ENCODE results near the gene TEX11.
"Not testable (repeated sequence)": the region's sequence is repeated elsewhere in the genome, so short reads cannot be mapped to it uniquely, and the experiment has no call there.

TEX11 gene

GRCh38 chrX:70569922-70570576, 338.5 kb downstream of the TEX11 start:
- H3K23ac ChIP-seq (ENCODE audit: low read length in 2 of 2); H4K91ac ChIP-seq (ENCODE audit: low read length); H3K27ac ChIP-seq (ENCODE audit: low read length, poor library complexity, severe bottlenecking); H4K8ac ChIP-seq (ENCODE audit: low read length); H3K18ac ChIP-seq (ENCODE audit: low read depth in 1 of 2, low read length in 2 of 2); DNase-seq; H3K9ac ChIP-seq (ENCODE audit: low read length); H2BK5ac ChIP-seq (ENCODE audit: low read depth, low read length, poor library complexity, severe bottlenecking); H2BK12ac ChIP-seq (ENCODE audit: low read length in 2 of 2); H3K36me3 ChIP-seq (ENCODE audit: control insufficient read depth in 1 of 2, insufficient read depth in 2 of 2, low read depth in 1 of 2, low read length in 2 of 2); H3K79me1 ChIP-seq (replicated peaks; ENCODE audit: low read length, poor library complexity, severe bottlenecking); H3K4me1 ChIP-seq (ENCODE audit: control insufficient read depth, insufficient read depth, low read depth, low read length); H3K4ac ChIP-seq (ENCODE audit: low read depth in 1 of 2, low read length in 2 of 2); H2BK120ac ChIP-seq (ENCODE audit: low read depth, low read length); H3K4me3 ChIP-seq (ENCODE audit: insufficient read depth in 1 of 2, low read depth in 1 of 2, low read length in 2 of 2); H2BK15ac ChIP-seq (ENCODE audit: low read depth, poor library complexity, severe bottlenecking); H3K27me3 ChIP-seq (ENCODE audit: control insufficient read depth in 1 of 2, insufficient read depth in 1 of 2, low read length in 2 of 2); H2AFZ ChIP-seq (ENCODE audit: low read depth, low read length); H2AK5ac ChIP-seq (ENCODE audit: low read length, severe bottlenecking); H3K14ac ChIP-seq (ENCODE audit: low read length in 2 of 2); H3K4me2 ChIP-seq (ENCODE audit: low read length, poor library complexity, severe bottlenecking): not testable (repeated sequence)
- peaks cover 10% of the 10 kb centered on the region for H3K9me3 ChIP-seq (ENCODE audit: control insufficient read depth, low read length)
- 88% methylated on average over 16 of the region's 21 CpGs for WGBS

- no peak overlapping the region for H3K23ac ChIP-seq (ENCODE audit: low read length in 2 of 2)
- H3K36me3 ChIP-seq (ENCODE audit: control insufficient read depth in 1 of 2, insufficient read depth in 2 of 2, low read depth in 1 of 2, low read length in 2 of 2) = no peaks in the 10 kb centered on the region
- H3K27me3 ChIP-seq (ENCODE audit: control insufficient read depth in 1 of 2, insufficient read depth in 1 of 2, low read length in 2 of 2) = peaks cover 0 to 16% of the 10 kb centered on the region in 2 experiments
Measured at GRCh38 chrX:70554948-70555347, 353.6 kb downstream of the TEX11 start.

DNA sequence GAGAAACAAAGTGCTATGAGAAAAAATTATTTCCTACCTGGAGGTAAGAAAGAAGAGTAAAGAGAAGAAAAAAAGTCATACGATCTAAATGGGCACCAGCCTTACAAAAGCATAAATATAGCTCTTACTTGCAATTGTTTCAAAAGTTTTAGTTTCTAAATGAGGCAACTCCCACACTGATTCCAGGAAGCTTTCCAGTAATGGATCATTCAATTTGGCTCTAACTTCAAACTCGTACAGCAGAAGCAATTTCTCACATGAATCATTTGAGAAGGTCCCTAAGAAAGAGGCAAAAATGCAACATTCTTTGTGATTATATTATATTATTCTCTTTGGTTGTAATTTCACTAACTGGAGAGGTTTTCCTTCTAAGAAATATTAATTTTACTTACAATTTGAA, 354.0 kb downstream of the TEX11 start:
- no peak overlapping the region for H2BK12ac ChIP-seq (ENCODE audit: low read length in 2 of 2)
- no CpG with 5 or more reads among the region's 2 CpGs for WGBS
- no peak overlapping the region for H3K4me2 ChIP-seq (ENCODE audit: low read length, poor library complexity, severe bottlenecking)
- peaks cover 0 to 18% of the 10 kb centered on the region in 2 experiments for H3K27me3 ChIP-seq (ENCODE audit: control insufficient read depth in 1 of 2, insufficient read depth in 1 of 2, low read length in 2 of 2)
- no peak overlapping the region for H2BK5ac ChIP-seq (ENCODE audit: low read depth, low read length, poor library complexity, severe bottlenecking)
- H3K36me3 ChIP-seq (ENCODE audit: control insufficient read depth in 1 of 2, insufficient read depth in 2 of 2, low read depth in 1 of 2, low read length in 2 of 2) = no peaks in the 10 kb centered on the region
- H3K14ac ChIP-seq (ENCODE audit: low read length in 2 of 2) = no peak overlapping the region
- no peak for DNase-seq
- H2BK15ac ChIP-seq (ENCODE audit: low read depth, poor library complexity, severe bottlenecking) = no peak overlapping the region
- no peaks in the 10 kb centered on the region for H3K4me1 ChIP-seq (ENCODE audit: control insufficient read depth, insufficient read depth, low read depth, low read length)
- H3K79me1 ChIP-seq (replicated peaks; ENCODE audit: low read length, poor library complexity, severe bottlenecking) = no peaks in the 10 kb centered on the region
- H3K27ac ChIP-seq (ENCODE audit: low read length, poor library complexity, severe bottlenecking) = no peak overlapping the region
- H3K9ac ChIP-seq (ENCODE audit: low read length) = no peak overlapping the region
- H4K8ac ChIP-seq (ENCODE audit: low read length) = no peak overlapping the region
- H2AFZ ChIP-seq (ENCODE audit: low read depth, low read length) = no peak overlapping the region
- peak overlapping the region in 1 of 2 experiments; percentile 17 for H3K4me3 ChIP-seq (ENCODE audit: insufficient read depth in 1 of 2, low read depth in 1 of 2, low read length in 2 of 2)
- H4K91ac ChIP-seq (ENCODE audit: low read length) = no peak overlapping the region
- no peak overlapping the region for H3K4ac ChIP-seq (ENCODE audit: low read depth in 1 of 2, low read length in 2 of 2)
- no peak overlapping the region for H2BK120ac ChIP-seq (ENCODE audit: low read depth, low read length)
- H3K9me3 ChIP-seq (ENCODE audit: control insufficient read depth, low read length) = peaks cover 15% of the 10 kb centered on the region
- H2AK5ac ChIP-seq (ENCODE audit: low read length, severe bottlenecking) = no peak overlapping the region
- H3K23ac ChIP-seq (ENCODE audit: low read length in 2 of 2) = no peak overlapping the region
- H3K18ac ChIP-seq (ENCODE audit: low read depth in 1 of 2, low read length in 2 of 2) = no peak overlapping the region

More at GRCh38 chrX:70554948-70555347, 353.6 kb downstream of the TEX11 start:
- no peak overlapping the region for H3K27ac ChIP-seq (ENCODE audit: low read length, poor library complexity, severe bottlenecking)
- no peak overlapping the region for H3K4ac ChIP-seq (ENCODE audit: low read depth in 1 of 2, low read length in 2 of 2)
- no peak overlapping the region for H2BK15ac ChIP-seq (ENCODE audit: low read depth, poor library complexity, severe bottlenecking)
- H3K9ac ChIP-seq (ENCODE audit: low read length) = no peak overlapping the region
- no peak overlapping the region for H2AK5ac ChIP-seq (ENCODE audit: low read length, severe bottlenecking)
- H3K9me3 ChIP-seq (ENCODE audit: control insufficient read depth, low read length) = peaks cover 19% of the 10 kb centered on the region
- H3K4me1 ChIP-seq (ENCODE audit: control insufficient read depth, insufficient read depth, low read depth, low read length) = no peaks in the 10 kb centered on the region
- no peak overlapping the region for H4K8ac ChIP-seq (ENCODE audit: low read length)
- H4K91ac ChIP-seq (ENCODE audit: low read length) = no peak overlapping the region
- H2AFZ ChIP-seq (ENCODE audit: low read depth, low read length) = no peak overlapping the region
- no peaks in the 10 kb centered on the region for H3K79me1 ChIP-seq (replicated peaks; ENCODE audit: low read length, poor library complexity, severe bottlenecking)
- WGBS = 89% methylated on average over 3 of the region's 5 CpGs
- no peak overlapping the region for H2BK5ac ChIP-seq (ENCODE audit: low read depth, low read length, poor library complexity, severe bottlenecking)
- H2BK120ac ChIP-seq (ENCODE audit: low read depth, low read length) = no peak overlapping the region
- DNase-seq = no peak
- H2BK12ac ChIP-seq (ENCODE audit: low read length in 2 of 2) = no peak overlapping the region
- H3K4me3 ChIP-seq (ENCODE audit: insufficient read depth in 1 of 2, low read depth in 1 of 2, low read length in 2 of 2) = no peak overlapping the region
- H3K14ac ChIP-seq (ENCODE audit: low read length in 2 of 2) = no peak overlapping the region
- no peak overlapping the region for H3K18ac ChIP-seq (ENCODE audit: low read depth in 1 of 2, low read length in 2 of 2)
- no peak overlapping the region for H3K4me2 ChIP-seq (ENCODE audit: low read length, poor library complexity, severe bottlenecking)

- Histone ChIP-seq H2AFZ (ENCODE audit: low read depth, low read length) (no peak overlapping the region), H3K4me1 (ENCODE audit: control insufficient read depth, insufficient read depth, low read depth, low read length) (no peaks in the 10 kb centered on the region), H4K8ac (ENCODE audit: low read length) (no peak overlapping the region), H4K91ac (ENCODE audit: low read length) (no peak overlapping the region), H3K27ac (ENCODE audit: low read length, poor library complexity, severe bottlenecking) (no peak overlapping the region), H3K4ac (ENCODE audit: low read depth in 1 of 2, low read length in 2 of 2) (no peak overlapping the region), H3K23ac (ENCODE audit: low read length in 2 of 2) (no peak overlapping the region), H3K18ac (ENCODE audit: low read depth in 1 of 2, low read length in 2 of 2) (no peak overlapping the region), H2AK5ac (ENCODE audit: low read length, severe bottlenecking) (no peak overlapping the region), H3K36me3 (ENCODE audit: control insufficient read depth in 1 of 2, insufficient read depth in 2 of 2, low read depth in 1 of 2, low read length in 2 of 2) (no peaks in the 10 kb centered on the region), H3K14ac (ENCODE audit: low read length in 2 of 2) (no peak overlapping the region), H3K9me3 (ENCODE audit: control insufficient read depth, low read length) (peaks cover 10% of the 10 kb centered on the region), H3K4me2 (ENCODE audit: low read length, poor library complexity, severe bottlenecking) (no peak overlapping the region), H3K27me3 (ENCODE audit: control insufficient read depth in 1 of 2, insufficient read depth in 1 of 2, low read length in 2 of 2) (peaks cover 0 to 21% of the 10 kb centered on the region in 2 experiments), H2BK5ac (ENCODE audit: low read depth, low read length, poor library complexity, severe bottlenecking) (no peak overlapping the region), H2BK120ac (ENCODE audit: low read depth, low read length) (no peak overlapping the region), H3K79me1 (replicated peaks; ENCODE audit: low read length, poor library complexity, severe bottlenecking) (no peaks in the 10 kb centered on the region), H3K4me3 (ENCODE audit: insufficient read depth in 1 of 2, low read depth in 1 of 2, low read length in 2 of 2) (peak overlapping the region in 1 of 2 experiments; percentile 17), H2BK15ac (ENCODE audit: low read depth, poor library complexity, severe bottlenecking) (no peak overlapping the region), H2BK12ac (ENCODE audit: low read length in 2 of 2) (no peak overlapping the region), H3K9ac (ENCODE audit: low read length) (no peak overlapping the region)
- peak; percentile 24 for DNase-seq
- WGBS = no CpG with 5 or more reads among the region's 2 CpGs
Measured at GRCh38 chrX:70554081-70554480, 354.4 kb downstream of the TEX11 start.

Measured in mesenchymal stem cell (in vitro differentiated cells and primary cell).